Measurements from ENCODE around the gene GPX4.

Gene GPX4

DNA sequence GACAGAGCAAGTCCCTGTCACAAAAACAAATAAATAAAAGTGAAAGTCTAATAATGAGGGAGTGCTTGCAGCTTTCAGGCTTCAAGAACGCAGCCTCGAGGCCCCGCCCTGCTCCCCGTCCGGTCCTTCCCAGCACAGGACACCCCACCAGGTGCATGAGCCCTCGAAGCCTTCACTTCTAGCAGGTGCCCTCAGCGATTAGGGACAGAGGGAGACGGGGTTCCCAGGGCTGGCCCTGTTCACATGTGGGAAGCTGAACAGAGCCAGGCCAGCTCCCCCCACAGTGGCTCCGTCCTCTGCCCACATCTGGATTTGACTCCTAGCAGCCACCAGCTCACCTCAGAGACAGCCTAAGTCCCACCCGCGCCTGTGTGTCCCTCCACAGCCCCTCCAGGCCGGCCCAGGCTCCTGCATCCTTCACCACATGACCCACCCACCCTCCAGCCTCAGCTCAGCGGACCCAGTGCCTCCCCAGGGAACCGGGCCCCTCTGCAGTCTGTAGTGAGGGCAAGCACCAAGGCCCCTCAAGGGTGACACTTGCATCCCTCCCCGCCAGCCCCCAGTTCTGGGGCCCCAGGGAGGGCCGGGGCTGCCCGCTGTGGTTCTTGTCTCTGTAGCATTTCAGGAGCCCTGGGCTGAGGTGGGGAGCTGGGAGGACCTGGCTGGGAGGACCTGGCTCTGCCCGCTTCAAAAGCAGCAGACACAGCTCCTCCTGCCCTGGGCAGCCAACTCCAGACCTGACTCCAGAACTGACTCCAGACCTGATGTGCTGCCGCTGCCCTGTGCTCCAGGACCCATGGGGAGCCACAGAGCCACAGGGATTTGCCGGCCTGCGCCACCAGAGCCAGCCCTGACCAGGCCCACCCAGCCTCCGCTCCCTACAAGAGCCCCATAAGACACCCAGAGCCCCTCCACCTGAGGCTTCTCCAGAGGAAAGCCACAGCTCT is 27.2 kb downstream of the GPX4 start:
- peak; percentile 32 to 35 for DNase-seq (ENCODE audit: low read depth in 1 of 2, low spot score in 1 of 2)

DNA sequence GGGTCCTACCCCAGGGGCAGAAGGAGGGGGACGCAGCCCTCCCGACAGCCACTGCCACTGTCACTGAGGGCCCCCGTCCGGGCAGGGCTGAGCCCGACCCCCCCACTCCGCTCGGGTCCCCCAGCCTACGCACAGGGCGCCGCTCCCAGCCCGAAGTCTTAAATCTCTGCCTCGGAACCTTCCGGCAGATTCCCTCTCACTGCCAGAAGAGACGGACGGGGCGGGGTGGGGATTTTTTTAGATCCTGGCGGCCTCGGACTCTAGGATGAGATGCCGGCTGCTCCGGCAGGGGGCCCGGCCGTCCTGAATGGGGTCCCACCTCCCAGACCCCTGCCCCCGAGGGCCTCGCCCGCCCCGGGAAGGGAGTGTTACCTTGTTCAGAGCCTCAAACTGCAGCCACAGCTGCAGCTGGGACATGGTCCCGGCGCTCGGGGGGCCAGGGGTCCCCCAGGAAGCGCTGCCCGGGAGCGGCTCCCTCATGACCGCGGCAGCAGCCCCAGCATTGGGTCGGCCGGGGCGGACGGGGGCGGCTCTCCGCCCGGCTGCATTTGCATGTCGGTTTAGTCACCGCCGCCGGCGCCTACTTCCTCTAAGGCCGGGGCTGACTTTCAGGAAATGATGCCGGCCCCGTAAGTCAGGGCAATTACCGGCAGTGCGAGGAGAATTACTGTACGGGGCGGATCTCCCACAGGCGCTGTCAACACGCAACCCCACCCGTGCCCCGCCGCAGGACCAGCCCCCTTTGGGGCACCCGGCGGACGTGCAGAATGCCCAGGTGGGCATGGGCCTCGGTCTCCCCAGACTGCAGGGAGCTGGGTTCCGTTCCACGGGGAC is 28.1 kb downstream of the GPX4 start:
- DNase-seq (ENCODE audit: low read depth in 1 of 2, low spot score in 1 of 2), result peak; percentile 76 to 85

DNA sequence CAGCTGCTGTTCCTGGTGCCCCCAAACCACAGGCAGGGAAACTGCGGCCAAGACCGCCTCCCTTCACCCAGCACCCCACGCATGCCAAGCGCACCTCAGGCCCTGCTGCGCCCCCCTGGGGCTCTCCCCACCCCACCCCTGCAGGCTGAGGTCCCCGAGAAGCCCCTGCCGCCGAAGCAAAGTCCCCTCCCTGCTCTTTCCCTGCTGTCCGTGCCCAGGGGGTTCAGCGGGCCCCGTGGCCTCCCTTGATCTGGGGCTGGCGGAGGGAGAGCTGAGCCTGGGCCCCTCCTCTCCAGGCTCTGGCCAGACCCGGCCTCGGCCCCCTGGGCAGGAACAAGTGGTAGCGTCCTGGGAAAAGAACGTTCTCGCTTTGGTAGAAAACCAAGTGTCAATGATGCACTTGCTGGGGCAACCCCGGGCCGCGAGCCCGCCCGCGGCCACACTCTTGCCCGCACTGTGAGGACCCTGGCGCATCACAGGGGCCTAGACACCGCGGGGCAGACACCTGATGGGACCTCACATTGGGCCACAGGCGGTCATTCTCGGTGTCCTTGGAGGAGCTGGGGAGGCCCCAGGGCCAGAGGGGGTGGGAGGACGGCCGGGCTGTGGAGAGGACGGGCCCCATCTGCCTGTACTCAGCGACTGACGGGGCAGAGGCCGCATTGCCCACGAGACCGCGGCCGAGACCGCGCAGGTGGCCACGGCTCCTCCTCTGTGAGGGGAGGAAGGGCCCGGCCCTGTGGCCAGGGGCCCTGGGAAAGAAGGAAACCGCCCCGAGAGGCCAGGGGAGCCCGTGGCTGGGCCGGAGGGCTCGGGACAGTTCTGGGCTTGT is 29.0 kb downstream of the GPX4 start:
- DNase-seq (ENCODE audit: low read depth in 1 of 2, low spot score in 1 of 2), result no peak

DNA sequence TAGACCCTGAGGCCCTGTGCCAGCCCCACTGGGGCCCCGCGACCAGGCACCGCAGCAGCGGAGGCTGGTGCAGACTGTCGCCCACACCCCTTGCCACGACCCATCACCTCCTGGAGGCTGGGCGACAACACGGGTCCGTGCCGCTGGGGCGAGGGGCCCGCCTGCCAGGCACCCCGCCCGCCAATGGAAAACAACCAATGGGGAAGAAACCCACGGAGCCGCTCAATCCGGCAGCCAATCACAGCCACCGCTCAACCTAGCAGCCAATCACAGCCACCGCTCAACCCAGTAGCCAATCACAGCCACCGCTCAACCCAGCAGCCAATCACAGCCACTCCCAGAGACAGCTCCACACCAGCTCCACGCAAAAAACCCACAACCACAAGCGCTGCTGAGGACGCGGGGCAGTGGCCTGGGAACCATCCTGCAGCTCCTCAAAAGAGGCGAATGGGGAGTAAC is 29.7 kb downstream of the GPX4 start:
- peak; percentile 57 to 61 for DNase-seq (ENCODE audit: low read depth in 1 of 2, low spot score in 1 of 2)

DNA sequence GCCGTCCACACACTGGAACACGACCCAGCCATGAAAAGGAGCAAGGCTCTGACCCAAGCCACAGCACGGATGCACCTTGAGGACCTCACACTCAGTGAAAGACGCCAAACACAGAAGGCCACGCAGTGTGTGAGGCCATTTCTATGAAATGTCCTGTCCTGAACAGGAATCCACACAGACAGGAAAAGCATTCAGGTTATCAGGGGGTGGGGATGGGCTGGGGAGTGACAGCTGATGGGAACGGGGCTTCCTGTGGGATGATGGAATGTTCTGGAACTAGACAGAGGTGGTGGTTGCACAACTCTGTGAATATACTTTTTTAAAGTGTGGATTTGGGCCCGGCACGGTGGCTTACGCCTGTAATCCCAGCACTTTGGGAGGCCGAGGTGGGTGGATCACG is 30.6 kb downstream of the GPX4 start:
- DNase-seq (ENCODE audit: low read depth in 1 of 2, low spot score in 1 of 2), result no peak

DNA sequence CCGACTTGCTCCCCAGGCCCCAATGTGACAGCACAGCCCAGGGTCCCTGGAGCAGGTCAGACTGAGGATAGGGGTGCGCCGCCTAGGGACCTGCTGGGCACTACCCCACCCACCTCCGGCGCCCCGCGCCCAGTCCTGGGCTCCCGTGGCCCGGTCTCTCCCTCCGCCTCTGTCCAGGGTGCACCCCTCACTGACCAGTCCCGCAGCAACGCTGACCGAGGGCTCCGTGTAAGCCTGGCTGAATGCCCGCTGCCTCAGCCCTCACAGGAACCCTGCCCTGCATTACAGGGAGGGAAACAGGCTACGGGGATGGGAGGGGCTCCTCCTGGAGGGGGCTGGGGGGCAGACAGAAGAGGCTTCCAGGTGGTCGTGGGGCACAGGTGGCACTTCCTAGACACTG is 31.7 kb downstream of the GPX4 start:
- no peak for DNase-seq (ENCODE audit: low read depth in 1 of 2, low spot score in 1 of 2)

DNA sequence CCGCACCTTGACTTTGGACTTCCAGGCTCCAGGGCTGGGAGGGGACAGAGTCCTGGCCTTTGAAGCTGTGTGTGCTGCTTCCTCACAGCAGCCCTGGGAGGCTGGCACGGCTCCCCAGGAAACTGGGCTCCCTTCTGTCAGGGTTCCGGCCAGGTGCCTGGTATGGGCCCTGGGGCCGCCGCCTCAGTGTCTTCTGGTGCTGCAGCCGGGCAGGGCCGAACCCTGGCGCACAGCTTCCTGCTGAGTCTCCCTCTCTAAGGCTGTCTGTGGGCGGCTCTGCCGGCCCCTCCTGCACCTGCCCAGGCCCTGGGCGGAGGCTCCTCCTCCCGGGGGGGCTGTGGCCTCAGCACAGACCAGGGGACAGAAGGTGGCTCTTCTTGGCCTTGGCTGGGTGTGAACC is 32.4 kb downstream of the GPX4 start:
- DNase-seq (ENCODE audit: low read depth in 1 of 2, low spot score in 1 of 2), result no peak

DNA sequence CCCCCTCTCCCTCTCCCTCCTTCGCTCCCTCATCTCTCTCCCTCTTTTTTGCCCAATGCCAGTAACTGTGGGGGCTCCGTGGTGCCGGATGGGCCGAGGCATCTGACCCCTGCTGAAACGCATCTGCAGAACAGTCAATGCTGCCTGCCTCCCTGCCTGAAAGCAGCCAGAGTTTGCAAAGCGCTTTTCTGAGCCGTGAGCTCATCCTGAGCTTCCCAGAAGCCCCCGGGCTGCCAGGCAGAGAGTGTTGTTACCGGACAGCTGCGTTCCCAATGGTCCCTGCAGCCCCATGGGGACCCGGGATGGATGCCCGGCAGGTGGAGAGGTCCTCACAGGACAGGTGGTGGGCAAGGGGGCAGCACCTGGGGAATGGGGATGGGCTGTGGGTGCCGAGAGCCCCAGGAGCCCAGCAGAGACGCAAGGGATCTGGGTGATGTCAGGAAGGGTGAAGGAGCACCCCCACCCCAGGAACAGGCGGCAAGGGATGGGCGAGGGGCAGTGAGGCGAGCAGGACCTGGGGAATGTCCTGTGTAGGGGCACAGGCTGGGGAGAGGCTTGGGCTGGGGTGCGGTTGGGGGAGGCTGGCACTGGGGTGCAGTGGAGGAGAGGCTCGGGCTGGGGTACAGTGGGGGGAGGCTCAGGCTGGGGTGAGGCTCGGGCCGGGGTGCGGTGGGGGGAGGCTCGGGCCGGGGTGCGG is 33.0 kb downstream of the GPX4 start:
- DNase-seq (ENCODE audit: low read depth in 1 of 2, low spot score in 1 of 2), result no peak

DNA sequence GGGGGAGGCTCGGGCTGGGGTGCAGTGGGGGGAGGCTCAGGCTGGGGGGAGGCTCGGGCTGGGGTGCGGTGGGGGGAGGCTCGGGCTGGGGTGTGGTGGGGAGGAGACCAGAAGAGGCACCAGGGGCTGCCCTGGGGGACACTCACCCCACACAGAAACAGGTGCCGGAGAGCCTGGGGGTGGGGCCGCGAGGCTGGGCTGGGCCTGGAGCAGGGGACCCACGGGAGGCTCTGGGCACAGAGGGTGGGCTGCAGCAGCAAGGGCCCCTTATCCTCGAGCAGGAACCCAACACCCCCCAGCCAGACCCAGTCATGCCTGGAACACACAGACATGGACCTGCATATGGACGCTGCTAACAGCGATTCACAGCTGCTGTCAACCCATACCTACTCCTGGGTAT is 34.3 kb downstream of the GPX4 start:
- no peak for DNase-seq (ENCODE audit: low read depth in 1 of 2, low spot score in 1 of 2)

DNA sequence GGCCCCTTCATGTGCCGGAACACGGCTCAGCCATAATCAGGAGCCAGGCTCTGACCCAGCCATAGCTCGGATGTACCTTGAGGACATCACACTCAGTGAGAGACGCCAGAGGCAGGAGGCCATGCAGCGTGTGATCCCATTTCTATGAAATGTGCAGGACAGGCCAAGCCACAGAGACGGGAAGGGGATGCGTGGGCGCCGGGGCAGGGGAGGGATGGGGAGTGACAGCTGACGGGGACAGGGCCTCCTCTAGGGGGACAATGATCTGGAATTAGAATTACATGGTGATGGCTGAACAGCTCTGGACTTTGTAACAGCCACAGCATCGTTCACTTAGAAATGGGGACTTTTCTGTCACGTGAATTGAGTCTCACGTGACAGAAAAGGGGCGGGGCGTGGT is 35.3 kb downstream of the GPX4 start:
- DNase-seq (ENCODE audit: low read depth in 1 of 2, low spot score in 1 of 2), result no peak

DNA sequence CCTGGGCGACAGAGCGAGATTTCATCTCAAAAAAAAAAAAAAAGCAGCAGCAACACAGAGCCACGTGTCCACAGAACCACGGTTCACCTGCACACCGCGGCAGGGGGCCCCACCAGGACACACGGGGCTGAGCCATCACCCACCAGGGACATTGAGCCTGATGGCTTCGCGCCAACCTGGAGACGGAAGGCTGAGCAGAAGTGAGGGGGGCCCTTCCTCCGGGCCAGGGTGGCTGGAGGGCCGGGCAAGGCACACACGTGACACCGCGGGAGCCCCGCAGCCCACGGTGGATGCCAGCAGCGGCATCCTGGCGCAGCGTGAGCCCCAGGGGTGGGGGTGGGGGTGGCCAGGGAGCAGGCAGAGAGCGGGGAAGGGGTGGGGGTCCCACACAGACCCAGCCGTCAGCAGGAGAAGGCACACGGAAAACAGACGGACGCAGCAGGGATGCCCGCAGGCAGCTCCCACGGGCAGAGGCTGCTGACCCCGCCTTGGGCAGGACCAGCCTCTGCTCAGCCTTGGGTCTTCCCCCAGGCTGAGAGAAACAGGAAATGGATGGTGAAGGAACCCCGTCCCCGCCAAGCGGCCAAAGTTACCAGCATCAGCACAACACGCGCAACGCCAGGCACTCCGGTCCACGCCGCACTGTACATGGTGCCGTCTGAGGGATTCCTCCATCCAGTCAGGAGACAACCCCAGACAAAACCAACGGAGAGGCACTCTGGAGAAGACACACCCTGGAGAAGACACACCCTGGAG is 36.7 kb downstream of the GPX4 start:
- no peak for DNase-seq (ENCODE audit: low read depth in 1 of 2, low spot score in 1 of 2)

DNA sequence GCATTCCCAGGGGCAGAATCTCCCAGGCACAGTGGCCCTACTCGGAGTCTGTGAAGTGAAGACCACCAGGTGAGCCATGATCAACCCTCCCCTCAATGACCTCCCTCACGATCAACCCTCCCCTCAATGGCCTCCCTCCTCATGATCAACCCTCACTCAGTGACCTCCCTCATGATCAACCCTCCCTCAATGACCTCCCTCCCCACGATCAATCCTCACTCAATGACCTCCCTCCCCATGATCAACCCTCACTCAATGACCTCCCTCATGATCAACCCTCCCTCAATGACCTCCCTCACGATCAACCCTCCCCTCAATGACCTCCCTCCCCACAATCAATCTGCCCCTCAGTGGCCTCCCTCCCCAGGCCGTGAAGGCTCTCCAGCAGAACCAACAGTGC is 38.1 kb downstream of the GPX4 start:
- DNase-seq (ENCODE audit: low read depth in 1 of 2, low spot score in 1 of 2), result no peak

DNA sequence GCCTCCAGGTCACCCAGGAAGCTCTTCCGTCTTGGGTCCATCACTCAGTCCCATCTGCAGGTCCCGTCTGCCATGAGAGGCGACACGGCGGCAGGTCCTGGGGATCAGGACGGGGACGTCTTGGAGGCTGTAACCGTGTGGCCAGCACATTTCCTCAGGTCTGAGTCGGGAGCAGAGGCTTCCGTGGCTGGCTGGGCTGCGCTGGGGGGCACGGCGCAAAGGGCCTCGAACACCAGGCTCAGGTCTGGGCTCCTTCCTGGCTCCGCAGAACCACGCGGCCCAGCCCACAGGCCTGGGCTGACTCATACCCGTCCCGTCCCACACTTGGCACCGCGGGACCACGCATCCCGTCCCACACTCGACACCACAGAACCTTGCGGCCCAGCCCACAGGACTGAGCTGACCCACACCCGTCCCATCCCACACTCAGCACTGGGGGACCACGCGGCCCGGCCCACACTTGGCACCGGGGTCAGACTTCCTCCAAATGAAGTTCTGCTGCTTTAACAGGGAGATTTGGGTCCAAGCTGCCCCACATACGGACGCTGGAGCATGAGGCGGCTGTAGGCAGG is 40.1 kb downstream of the GPX4 start:
- DNase-seq (ENCODE audit: low read depth in 1 of 2, low spot score in 1 of 2), result no peak

DNA sequence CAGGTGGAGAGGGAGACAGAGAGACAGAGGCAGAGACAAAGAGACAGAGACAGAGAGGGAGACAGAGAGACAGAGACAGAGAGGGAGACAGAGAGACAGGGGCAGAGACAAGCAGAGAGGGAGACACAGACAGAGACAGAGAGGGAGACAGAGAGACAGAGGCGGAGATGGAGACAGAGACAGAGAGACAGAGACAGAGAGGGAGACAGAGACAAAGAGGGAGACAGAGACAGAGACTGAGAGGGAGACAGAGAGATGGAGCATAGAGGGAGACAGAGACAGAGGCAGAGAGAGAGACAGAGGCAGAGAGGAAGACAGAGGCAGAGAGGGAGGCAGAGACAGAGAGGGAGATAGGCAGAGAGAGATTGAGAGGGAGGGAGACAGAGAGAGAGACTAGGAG is 40.9 kb downstream of the GPX4 start:
- no peak for DNase-seq (ENCODE audit: low read depth in 1 of 2, low spot score in 1 of 2)

DNA sequence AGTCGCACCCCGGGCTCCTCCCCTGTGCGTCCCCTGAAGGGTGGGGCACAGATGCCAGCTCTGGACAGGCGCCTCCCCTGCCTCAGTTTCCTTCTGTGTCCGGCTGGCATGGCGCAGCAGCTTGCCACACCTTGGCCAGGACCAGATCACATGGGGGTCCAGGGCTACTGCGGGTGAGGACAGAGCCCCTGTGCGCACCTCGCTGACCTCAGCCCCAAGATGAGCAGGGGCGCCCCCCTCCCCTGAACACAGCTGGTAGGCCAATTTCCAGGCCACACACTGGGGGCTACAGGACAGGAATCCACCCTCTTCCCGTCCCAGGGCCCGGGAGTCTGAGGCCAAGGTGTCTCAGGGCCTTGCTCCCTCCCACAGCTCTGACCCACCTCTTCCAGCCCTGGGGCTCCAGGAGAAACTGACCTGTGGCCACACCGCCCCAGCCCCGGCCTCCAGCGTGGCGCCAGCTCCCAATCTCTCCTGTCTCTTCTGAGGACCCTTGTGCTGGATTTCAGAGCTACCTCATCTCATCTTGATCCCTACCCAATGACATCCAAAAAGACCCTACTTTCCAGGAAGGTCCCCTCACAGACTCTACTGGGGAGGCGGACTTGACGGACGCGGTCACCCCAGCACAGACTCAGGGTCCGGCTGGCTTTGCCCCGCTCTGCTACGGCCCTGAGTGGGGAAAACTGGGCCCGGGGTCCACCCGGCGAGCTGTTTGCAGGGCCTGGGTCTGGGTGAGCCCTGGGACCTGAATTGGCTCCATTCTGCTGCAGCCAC is 42.0 kb downstream of the GPX4 start:
- DNase-seq (ENCODE audit: low read depth in 1 of 2, low spot score in 1 of 2), result no peak

DNA sequence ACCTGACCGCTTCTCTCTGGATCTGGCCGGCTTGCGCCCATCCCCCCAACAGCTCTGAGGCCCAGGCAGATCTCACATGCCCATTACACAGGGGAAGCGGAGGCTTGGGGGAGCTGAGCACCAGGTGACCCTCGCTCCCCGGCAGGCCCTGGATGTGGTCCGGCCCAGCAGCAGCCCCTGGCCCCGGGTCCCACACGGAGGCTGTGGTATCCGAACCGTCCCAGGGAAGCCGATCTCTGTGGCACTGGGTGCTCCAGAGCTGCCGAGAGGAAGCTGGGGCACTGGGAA is 42.6 kb downstream of the GPX4 start:
- no peak for DNase-seq (ENCODE audit: low read depth in 1 of 2, low spot score in 1 of 2)

DNA sequence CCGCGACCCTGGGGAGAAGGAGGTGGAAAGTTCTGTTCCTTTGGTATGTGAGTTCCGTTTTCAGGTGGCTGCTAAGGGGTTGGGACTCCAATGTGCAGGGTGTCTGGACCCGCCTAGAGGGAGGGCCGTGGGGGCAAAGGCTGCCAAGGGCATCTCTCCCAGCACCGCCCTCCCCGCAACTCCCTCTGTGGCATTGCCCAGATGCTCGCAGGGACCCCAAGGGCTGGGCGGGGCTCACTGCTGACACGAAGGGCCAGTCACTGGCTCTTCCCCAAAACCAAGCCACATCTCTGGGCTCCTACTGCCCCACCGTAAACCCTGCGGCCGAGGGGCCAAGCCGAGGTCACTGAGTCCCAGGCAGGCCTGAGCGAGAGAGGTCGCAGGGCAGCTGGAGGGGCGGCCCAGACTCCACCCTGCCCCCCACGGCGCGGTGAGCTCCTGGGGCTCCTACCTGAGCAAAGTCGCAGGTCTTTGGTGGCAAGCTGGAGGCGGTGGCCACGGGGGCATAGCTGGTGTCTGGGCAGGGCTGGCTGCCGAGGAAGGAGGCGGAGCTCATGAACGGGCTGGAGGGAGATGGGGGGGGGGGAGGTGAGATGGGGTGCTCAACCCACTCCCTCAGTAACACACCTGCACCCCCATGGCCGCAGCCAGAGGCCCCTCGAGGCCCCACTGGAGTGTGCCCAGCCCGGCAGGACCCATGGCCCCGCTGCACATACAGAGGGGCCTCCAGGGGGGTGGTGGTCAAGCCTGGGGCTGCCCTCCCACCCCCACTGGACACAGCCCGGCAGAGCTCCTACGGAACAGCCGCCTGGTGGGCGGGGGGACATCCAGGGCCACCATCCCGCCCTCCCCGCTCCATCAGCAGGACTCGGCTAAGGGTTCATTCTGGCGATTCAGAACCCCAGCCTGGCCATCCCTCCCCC is 43.3 kb downstream of the GPX4 start:
- DNase-seq (ENCODE audit: low read depth in 1 of 2, low spot score in 1 of 2), result no peak

DNA sequence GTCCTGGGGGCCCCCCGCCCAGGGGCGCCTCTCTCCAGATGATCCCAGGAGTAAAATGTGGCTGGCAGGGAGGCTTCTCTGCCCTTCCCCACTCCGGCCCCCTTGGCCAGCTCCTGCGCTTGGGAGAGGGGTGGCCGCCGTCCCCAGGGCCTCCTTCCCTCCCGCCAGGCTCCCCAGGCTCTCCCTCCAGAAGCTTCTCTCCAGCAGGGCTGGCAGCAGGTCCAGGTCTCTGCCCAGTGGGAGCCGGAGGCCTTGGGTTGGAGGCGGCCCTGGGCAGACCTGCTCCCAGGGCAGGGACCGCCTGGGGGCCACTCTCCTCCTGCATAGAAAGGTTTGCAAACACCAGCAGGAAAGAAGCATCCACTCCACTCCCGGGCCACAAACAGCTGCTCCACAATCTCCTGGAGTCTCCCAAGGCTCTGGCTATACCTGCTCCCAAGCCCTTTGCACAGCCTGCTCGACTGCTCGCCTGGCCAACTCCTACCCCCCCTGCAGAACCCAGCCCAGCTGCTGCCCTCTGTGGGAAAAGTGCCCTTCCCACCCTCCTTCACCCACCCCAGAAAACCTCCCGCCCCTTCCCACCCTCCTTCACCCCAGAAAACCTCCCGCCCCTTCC is 44.2 kb downstream of the GPX4 start:
- no peak for DNase-seq (ENCODE audit: low read depth in 1 of 2, low spot score in 1 of 2)
